ENCODE data around the gene PSMD1. TPM values are rescaled to one million over a fixed set of nuclear protein-coding genes. Genes with fewer than 3 reads are reported as not detected.
A peak's percentile ranks its signal among the peaks of the same experiment; 100 is the strongest.
"Not testable (repeated sequence)": the region's sequence is repeated elsewhere in the genome, so short reads cannot be mapped to it uniquely, and the experiment has no call there.

The PSMD1 gene
- total RNA-seq, 4 donors from 2014 or later, result 47.9 to 79.3 (median 61.9) TPM

GRCh38 chr2:231088754-231089153, 32.1 kb downstream of the PSMD1 start:
- no peaks in the 10 kb centered on the region for H3K9me3 ChIP-seq
- TF ChIP-seq EP300 (IDR thresholded peaks at IDR 0.05) (no peak), POLR2A (IDR thresholded peaks at IDR 0.05) (no peak), CTCF (IDR thresholded peaks at IDR 0.05) (no peak)
- no peak for DNase-seq (ENCODE audit: low spot score in 2 of 2)
- H3K4me1 ChIP-seq, result no peaks in the 10 kb centered on the region
- no peak overlapping the region for H3K4me3 ChIP-seq
- H3K27me3 ChIP-seq, result no peaks in the 10 kb centered on the region
- peaks cover 4 to 86% (median 7%) of the 10 kb centered on the region in 3 donors for H3K36me3 ChIP-seq
- H3K27ac ChIP-seq, result no peak overlapping the region
- 81 to 82% methylated on average over 4 of the region's 4 CpGs for whole genome bisulfite sequencing, 2 donors

GRCh38 chr2:231093933-231094332, 37.3 kb downstream of the PSMD1 start:
- Histone ChIP-seq H3K4me1 (no peaks in the 10 kb centered on the region), H3K27ac (peak overlapping the region in 1 of 4 donors; percentile 6), H3K4me3 (no peak overlapping the region), H3K27me3 (no peaks in the 10 kb centered on the region), H3K9me3 (peaks cover 0 to 11% (median 2%) of the 10 kb centered on the region in 4 donors), H3K36me3 (peaks cover 0 to 83% (median 0%) of the 10 kb centered on the region in 3 donors)
- 83 to 90% methylated on average over 5 of the region's 5 CpGs for WGBS, 2 donors
- TF ChIP-seq EP300 (IDR thresholded peaks at IDR 0.05) (no peak), POLR2A (IDR thresholded peaks at IDR 0.05) (no peak), CTCF (IDR thresholded peaks at IDR 0.05) (no peak)
- DNase-seq (ENCODE audit: low spot score in 2 of 2), result no peak

GRCh38 chr2:231094736-231095346, 38.2 kb downstream of the PSMD1 start:
- Histone ChIP-seq H3K4me1 (no peaks in the 10 kb centered on the region), H3K27ac (no peak overlapping the region), H3K27me3 (no peaks in the 10 kb centered on the region), H3K36me3 (peaks cover 0 to 83% (median 0%) of the 10 kb centered on the region in 3 donors), H3K9me3 (peaks cover 0 to 20% (median 5%) of the 10 kb centered on the region in 4 donors), H3K4me3 (no peak overlapping the region)
- TF ChIP-seq POLR2A (IDR thresholded peaks at IDR 0.05) (no peak), CTCF (IDR thresholded peaks at IDR 0.05) (no peak), EP300 (IDR thresholded peaks at IDR 0.05) (no peak)
- WGBS, 2 donors, result 84 to 91% methylated on average over 4 of the region's 4 CpGs
- no peak for DNase-seq (ENCODE audit: low spot score in 2 of 2)

DNA sequence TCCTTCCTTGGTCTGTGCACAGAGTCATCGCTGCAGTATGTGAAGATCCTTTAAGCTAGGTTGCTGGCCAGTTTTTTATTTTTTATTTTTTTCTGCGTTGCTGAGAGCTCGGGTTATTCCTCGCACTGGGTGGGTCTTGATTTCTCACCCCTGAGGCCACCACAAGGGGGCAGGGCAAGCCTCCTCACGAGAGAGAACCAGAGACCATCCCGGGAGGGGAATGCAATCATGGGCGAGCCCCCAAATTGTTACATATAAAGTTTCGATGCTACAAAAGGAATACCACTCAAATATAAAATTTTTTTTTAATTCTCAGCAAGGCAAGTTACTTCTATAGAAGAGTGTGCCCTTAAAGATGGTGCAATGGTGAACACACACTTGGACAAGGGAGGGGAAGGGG, 43.3 kb downstream of the PSMD1 start:
- no peak for DNase-seq (ENCODE audit: low spot score in 2 of 2)
- WGBS, 2 donors, result 96% methylated on average over 8 of the region's 8 CpGs
- no peak overlapping the region for H3K27ac ChIP-seq
- no peak overlapping the region for H3K4me3 ChIP-seq
- TF ChIP-seq POLR2A (IDR thresholded peaks at IDR 0.05) (no peak), EP300 (IDR thresholded peaks at IDR 0.05) (no peak), CTCF (IDR thresholded peaks at IDR 0.05) (no peak)
- H3K9me3 ChIP-seq, result peaks cover 0 to 32% (median 7%) of the 10 kb centered on the region in 4 donors
- H3K4me1 ChIP-seq, result peaks cover 0 to 10% (median 0%) of the 10 kb centered on the region in 4 donors
- peaks cover 0 to 68% (median 0%) of the 10 kb centered on the region in 3 donors for H3K36me3 ChIP-seq
- no peaks in the 10 kb centered on the region for H3K27me3 ChIP-seq

DNA sequence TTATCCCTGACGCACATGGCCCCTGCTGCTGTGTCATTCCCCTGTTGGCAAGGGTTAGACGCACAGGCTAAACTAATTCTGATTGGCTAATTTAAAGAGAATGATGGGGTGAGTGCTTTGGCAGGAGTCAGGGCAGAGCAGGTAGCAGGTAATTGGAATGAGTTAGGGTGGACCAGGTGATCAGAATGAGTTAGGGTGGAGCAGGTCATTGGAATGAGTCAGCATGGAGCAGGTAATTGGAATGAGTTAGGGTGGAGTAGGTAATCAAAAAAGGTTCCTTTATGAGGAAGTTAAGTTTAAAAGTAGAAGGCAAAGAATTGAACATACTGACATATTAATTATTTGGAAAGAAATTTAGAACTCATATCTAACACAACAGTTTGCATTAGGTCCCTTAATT, 43.7 kb downstream of the PSMD1 start:
- 93 to 97% methylated on average over 2 of the region's 2 CpGs for WGBS, 2 donors
- Histone ChIP-seq H3K9me3 (peaks cover 0 to 32% (median 7%) of the 10 kb centered on the region in 4 donors), H3K4me1 (peaks cover 0 to 11% (median 0%) of the 10 kb centered on the region in 4 donors), H3K36me3 (peaks cover 0 to 64% (median 0%) of the 10 kb centered on the region in 3 donors)
- not testable (repeated sequence) for H3K27ac ChIP-seq; H3K4me3 ChIP-seq; H3K27me3 ChIP-seq; DNase-seq (ENCODE audit: low spot score in 2 of 2)
